22Rv1 (cell line): Measurements from ENCODE around the gene DESI2.

ENCODE experiments used
- ZFX ChIP-seq: fragments of 450-650 bp; IDR thresholded peaks from 2 replicates; pipeline ENCODE4 v1.6.1; 2017; ENCODE audit warnings: antibody characterized with exemption, borderline replicate concordance
- TF ChIP-seq, protein P1 (sequence below): fragments of 450-650 bp; IDR thresholded peaks from 2 replicates; pipeline ENCODE4 v1.5.1; 2017; ENCODE audit warnings: mild to moderate bottlenecking

DNA sequence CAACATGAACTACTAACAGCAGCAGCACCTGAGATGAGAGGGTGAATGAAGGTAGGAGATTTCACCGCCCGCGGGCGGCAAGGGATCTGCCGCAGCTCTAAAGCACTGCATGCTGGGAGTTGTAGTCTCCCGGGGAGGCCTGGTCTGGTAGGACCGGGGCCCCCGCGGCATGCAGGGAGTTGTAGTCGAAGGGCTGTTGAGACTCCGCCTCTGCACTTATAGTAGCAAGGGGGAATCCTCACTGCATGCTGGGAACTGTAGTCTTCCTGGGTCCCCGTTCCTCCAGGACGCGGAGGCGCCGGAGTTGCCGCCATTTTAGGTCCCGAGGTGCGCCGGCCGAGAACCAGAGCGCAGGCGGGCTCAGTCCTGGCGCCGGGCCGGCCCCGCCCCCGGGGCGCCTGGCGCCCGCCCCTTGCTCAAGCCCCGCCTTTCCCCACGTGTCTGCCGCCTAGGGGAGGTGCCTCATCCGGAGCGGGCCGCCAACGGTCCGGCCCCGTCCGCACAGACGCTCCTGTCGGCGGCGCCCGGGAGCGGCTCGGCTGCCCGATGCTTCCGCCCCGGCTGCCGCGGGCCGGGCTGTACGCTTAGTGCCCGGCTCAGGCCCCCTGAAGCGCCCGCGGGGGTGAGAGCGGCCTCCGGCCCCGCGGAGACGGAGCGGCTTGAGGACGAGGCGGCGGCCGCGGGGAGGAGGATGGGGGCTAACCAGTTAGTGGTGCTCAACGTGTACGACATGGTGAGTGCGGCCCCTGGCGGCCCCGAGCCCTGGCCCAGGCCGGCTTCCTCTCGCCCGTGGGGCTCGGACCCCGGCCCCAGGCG, at the start of gene DESI2:
- TF ChIP-seq, protein P1, sequence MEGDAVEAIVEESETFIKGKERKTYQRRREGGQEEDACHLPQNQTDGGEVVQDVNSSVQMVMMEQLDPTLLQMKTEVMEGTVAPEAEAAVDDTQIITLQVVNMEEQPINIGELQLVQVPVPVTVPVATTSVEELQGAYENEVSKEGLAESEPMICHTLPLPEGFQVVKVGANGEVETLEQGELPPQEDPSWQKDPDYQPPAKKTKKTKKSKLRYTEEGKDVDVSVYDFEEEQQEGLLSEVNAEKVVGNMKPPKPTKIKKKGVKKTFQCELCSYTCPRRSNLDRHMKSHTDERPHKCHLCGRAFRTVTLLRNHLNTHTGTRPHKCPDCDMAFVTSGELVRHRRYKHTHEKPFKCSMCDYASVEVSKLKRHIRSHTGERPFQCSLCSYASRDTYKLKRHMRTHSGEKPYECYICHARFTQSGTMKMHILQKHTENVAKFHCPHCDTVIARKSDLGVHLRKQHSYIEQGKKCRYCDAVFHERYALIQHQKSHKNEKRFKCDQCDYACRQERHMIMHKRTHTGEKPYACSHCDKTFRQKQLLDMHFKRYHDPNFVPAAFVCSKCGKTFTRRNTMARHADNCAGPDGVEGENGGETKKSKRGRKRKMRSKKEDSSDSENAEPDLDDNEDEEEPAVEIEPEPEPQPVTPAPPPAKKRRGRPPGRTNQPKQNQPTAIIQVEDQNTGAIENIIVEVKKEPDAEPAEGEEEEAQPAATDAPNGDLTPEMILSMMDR: peak; percentile 86
- no peak for TF ChIP-seq ZFX
